Measurements from ENCODE around the gene SIRT2. TPM values are rescaled to one million over a fixed set of nuclear protein-coding genes. Genes with fewer than 3 reads are reported as not detected.

SIRT2 gene
- total and polyA plus RNA-seq, 3 experiments from 2014 or later = 33.6 to 51.2 (median 36.5) TPM

- H3K4me1 Mint-ChIP-seq = no peaks in the 10 kb centered on the region
- no peaks in the 10 kb centered on the region for H3K9me3 ChIP-seq (ENCODE audit: low read length)
- H3K27ac ChIP-seq (ENCODE audit: low read depth, low read length) = no peak overlapping the region
- no peaks in the 10 kb centered on the region for H3K27me3 Mint-ChIP-seq
- no peaks in the 10 kb centered on the region for H3K4me1 ChIP-seq (ENCODE audit: insufficient read depth, low read length)
- H3K9me3 Mint-ChIP-seq = no peaks in the 10 kb centered on the region
- peak overlapping the region in 1 of 8 donors; percentile 33 for H3K27ac Mint-ChIP-seq
- POLR2A ChIA-PET = no interaction called here
- H3K27me3 ChIP-seq (ENCODE audit: insufficient read depth, low read length, poor library complexity, severe bottlenecking) = no peaks in the 10 kb centered on the region
- no peaks in the 10 kb centered on the region for H3K36me3 ChIP-seq (ENCODE audit: insufficient read depth, low read length)
- H3K36me3 Mint-ChIP-seq = peaks cover 0 to 21% (median 12%) of the 10 kb centered on the region in 3 donors
- H3K4me3 Mint-ChIP-seq = no peak overlapping the region
- no peak for DNase-seq
- no peak overlapping the region for H3K4me3 ChIP-seq (ENCODE audit: low read length)
- CTCF ChIA-PET = interaction anchor here (2.0 kb wide), 1 partner anchor 12 kb away, joined by 9 read pairs; the partner anchor contains the start of genes MRPS12 and SARS2
These were observed 18.6 kb upstream of the SIRT2 start for GRCh38 chr19:38917921-38918491.

DNA sequence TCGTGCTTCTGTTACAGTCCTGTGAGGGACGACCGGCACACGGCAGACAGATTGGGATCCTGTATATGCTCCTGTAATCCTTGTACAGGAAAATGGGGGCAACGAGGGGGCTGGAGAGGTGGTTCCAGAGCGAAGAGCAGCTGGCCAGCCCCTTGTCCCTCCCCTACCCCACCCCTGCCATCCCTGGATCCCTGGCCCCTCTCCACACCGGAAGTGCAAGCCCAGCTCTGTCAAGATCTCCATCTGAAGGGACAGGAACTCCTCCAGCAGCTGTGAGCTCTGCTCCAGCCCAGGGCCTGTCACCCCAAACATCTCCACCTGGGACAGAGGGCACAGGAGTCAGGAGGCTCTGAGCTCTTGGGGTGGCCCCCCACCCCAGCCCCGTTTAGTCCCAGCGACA is 18.1 kb upstream of the SIRT2 start:
- Histone ChIP-seq H3K27me3 (ENCODE audit: insufficient read depth, low read length, poor library complexity, severe bottlenecking) (no peaks in the 10 kb centered on the region), H3K36me3 (ENCODE audit: insufficient read depth, low read length) (no peaks in the 10 kb centered on the region), H3K27ac (ENCODE audit: low read depth, low read length) (no peak overlapping the region), H3K9me3 (ENCODE audit: low read length) (no peaks in the 10 kb centered on the region), H3K4me1 (ENCODE audit: insufficient read depth, low read length) (no peaks in the 10 kb centered on the region), H3K4me3 (ENCODE audit: low read length) (no peak overlapping the region)
- H3K27ac Mint-ChIP-seq = peak overlapping the region in 1 of 8 donors; percentile 47
- H3K27me3 Mint-ChIP-seq = peaks cover 0 to 2% of the 10 kb centered on the region in 2 donors
- peaks cover 0 to 20% (median 12%) of the 10 kb centered on the region in 3 donors for H3K36me3 Mint-ChIP-seq
- no peaks in the 10 kb centered on the region for H3K9me3 Mint-ChIP-seq
- H3K4me1 Mint-ChIP-seq = no peaks in the 10 kb centered on the region
- no peak overlapping the region for H3K4me3 Mint-ChIP-seq
- ChIA-PET CTCF (no interaction called here), POLR2A (no interaction called here)
- no peak for DNase-seq

GRCh38 chr19:38915329-38916321 is 16.2 kb upstream of the SIRT2 start:
- H3K36me3 Mint-ChIP-seq = peaks cover 0 to 9% (median 1%) of the 10 kb centered on the region in 3 donors
- POLR2A ChIA-PET = interaction anchor here (0.5 kb wide), 1 partner anchor 8 kb away, joined by 4 read pairs; no protein-coding TSS in a partner anchor

DNA sequence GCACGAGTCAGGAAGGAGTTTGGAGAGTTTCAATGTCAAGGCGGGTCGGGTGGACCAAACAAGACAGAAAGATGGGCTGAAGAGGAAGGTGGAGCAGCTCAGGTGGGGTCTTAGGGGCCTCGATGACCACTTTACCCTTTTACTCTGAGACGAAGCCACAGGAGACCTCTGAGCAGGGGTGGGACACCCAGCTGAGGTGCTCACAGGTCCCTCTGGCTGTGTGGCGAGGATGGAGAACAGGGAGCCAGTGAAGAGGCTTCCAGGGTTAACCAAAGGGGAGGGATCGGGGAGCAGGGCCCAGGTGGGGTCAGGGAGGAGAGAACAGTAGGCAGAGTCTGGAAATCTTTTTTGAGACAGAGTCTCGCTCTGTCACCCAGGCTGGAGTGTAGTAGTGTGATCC is 14.5 kb upstream of the SIRT2 start:
- peaks cover 0 to 9% (median 0%) of the 10 kb centered on the region in 3 donors for H3K36me3 Mint-ChIP-seq
- no peaks in the 10 kb centered on the region for H3K9me3 ChIP-seq (ENCODE audit: low read length)
- H3K36me3 ChIP-seq (ENCODE audit: insufficient read depth, low read length) = no peaks in the 10 kb centered on the region
- H3K27ac Mint-ChIP-seq = peak overlapping the region in 1 of 8 donors; percentile 94
- H3K27ac ChIP-seq (ENCODE audit: low read depth, low read length) = no peak overlapping the region
- H3K27me3 ChIP-seq (ENCODE audit: insufficient read depth, low read length, poor library complexity, severe bottlenecking) = no peaks in the 10 kb centered on the region
- H3K4me3 Mint-ChIP-seq = no peak overlapping the region
- no peaks in the 10 kb centered on the region for H3K4me1 ChIP-seq (ENCODE audit: insufficient read depth, low read length)
- peaks cover 0 to 2% of the 10 kb centered on the region in 2 donors for H3K27me3 Mint-ChIP-seq
- ChIA-PET POLR2A (no interaction called here), CTCF (interaction anchor here (1.0 kb wide), 1 partner anchor 13 kb away, joined by 3 read pairs; no protein-coding TSS in a partner anchor)
- no peak overlapping the region for H3K4me3 ChIP-seq (ENCODE audit: low read length)
- H3K4me1 Mint-ChIP-seq = peaks cover 0 to 3% (median 1%) of the 10 kb centered on the region in 3 donors
- no peaks in the 10 kb centered on the region for H3K9me3 Mint-ChIP-seq
- no peak for DNase-seq

More at GRCh38 chr19:38915329-38916321, 16.2 kb upstream of the SIRT2 start:
- H3K36me3 ChIP-seq (ENCODE audit: insufficient read depth, low read length) = no peaks in the 10 kb centered on the region
- H3K9me3 ChIP-seq (ENCODE audit: low read length) = no peaks in the 10 kb centered on the region
- Mint-ChIP-seq H3K9me3 (no peaks in the 10 kb centered on the region), H3K27ac (no peak overlapping the region), H3K4me3 (no peak overlapping the region), H3K4me1 (no peaks in the 10 kb centered on the region), H3K27me3 (peaks cover 0 to 2% of the 10 kb centered on the region in 2 donors)
- H3K27ac ChIP-seq (ENCODE audit: low read depth, low read length) = no peak overlapping the region
- no peak overlapping the region for H3K4me3 ChIP-seq (ENCODE audit: low read length)
- H3K4me1 ChIP-seq (ENCODE audit: insufficient read depth, low read length) = no peaks in the 10 kb centered on the region
- DNase-seq = no peak
- CTCF ChIA-PET = interaction anchor here (1.0 kb wide), 1 partner anchor 12 kb away, joined by 3 read pairs; no protein-coding TSS in a partner anchor
- H3K27me3 ChIP-seq (ENCODE audit: insufficient read depth, low read length, poor library complexity, severe bottlenecking) = no peaks in the 10 kb centered on the region

GRCh38 chr19:38912600-38913514 is 13.4 kb upstream of the SIRT2 start:
- H3K9me3 Mint-ChIP-seq = no peaks in the 10 kb centered on the region
- Histone ChIP-seq H3K27ac (ENCODE audit: low read depth, low read length) (no peak overlapping the region), H3K27me3 (ENCODE audit: insufficient read depth, low read length, poor library complexity, severe bottlenecking) (no peaks in the 10 kb centered on the region), H3K9me3 (ENCODE audit: low read length) (no peaks in the 10 kb centered on the region), H3K36me3 (ENCODE audit: insufficient read depth, low read length) (no peaks in the 10 kb centered on the region), H3K4me3 (ENCODE audit: low read length) (no peak overlapping the region), H3K4me1 (ENCODE audit: insufficient read depth, low read length) (no peaks in the 10 kb centered on the region)
- no peak overlapping the region for H3K4me3 Mint-ChIP-seq
- ChIA-PET POLR2A (interaction anchor here (0.6 kb wide), 1 partner anchor 15 kb away, joined by 3 read pairs; no protein-coding TSS in a partner anchor), CTCF (interaction anchor here (0.6 kb wide), 1 partner anchor 58 kb away, joined by 3 read pairs; no protein-coding TSS in a partner anchor)
- peaks cover 0 to 2% of the 10 kb centered on the region in 2 donors for H3K27me3 Mint-ChIP-seq
- DNase-seq = no peak
- peaks cover 5 to 8% (median 6%) of the 10 kb centered on the region in 3 donors for H3K4me1 Mint-ChIP-seq
- H3K36me3 Mint-ChIP-seq = peaks cover under 1 to 16% (median under 1%) of the 10 kb centered on the region in 3 donors
- no peak overlapping the region for H3K27ac Mint-ChIP-seq

DNA sequence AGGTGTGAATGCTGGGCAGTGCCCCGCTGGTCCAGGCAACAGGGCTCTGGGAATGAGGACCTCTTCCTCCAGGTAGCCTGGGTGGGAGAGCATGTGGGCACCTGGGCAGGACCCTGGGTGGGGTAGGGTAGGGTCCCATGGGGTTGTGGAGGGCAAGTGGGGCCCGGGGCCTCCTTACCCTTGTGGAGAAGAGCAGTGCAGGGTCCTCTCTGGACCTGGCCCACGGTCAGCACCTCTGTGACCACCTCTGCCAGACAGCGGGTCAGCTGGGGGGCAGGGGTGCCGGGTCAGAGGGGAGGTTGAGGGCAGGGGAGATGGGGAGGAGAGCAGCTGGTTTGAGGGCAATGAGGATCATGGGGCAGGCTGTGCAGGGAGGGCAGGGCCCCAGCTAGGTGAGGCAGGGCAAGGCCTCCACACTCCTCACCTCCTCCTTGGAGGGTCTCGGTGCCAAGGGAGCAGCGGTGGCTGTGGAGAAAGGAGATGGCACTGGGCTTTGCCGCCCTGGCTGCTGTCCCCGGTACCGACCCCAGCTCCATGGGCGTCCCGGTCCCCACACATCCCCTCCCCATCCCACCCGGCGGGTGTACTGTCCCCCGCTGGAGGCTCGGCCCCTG is 12.1 kb upstream of the SIRT2 start:
- Histone ChIP-seq H3K9me3 (ENCODE audit: low read length) (no peaks in the 10 kb centered on the region), H3K27me3 (ENCODE audit: insufficient read depth, low read length, poor library complexity, severe bottlenecking) (no peaks in the 10 kb centered on the region), H3K36me3 (ENCODE audit: insufficient read depth, low read length) (no peaks in the 10 kb centered on the region), H3K4me1 (ENCODE audit: insufficient read depth, low read length) (no peaks in the 10 kb centered on the region), H3K27ac (ENCODE audit: low read depth, low read length) (no peak overlapping the region), H3K4me3 (ENCODE audit: low read length) (no peak overlapping the region)
- Mint-ChIP-seq H3K9me3 (no peaks in the 10 kb centered on the region), H3K4me3 (no peak overlapping the region), H3K36me3 (peaks cover 4 to 29% (median 5%) of the 10 kb centered on the region in 3 donors), H3K27me3 (peaks cover 0 to 2% of the 10 kb centered on the region in 2 donors), H3K4me1 (peaks cover 7 to 8% (median 8%) of the 10 kb centered on the region in 3 donors), H3K27ac (peak overlapping the region in 1 of 8 donors; percentile 43)
- DNase-seq = no peak
- ChIA-PET CTCF (interaction anchor here (0.5 kb wide), 1 partner anchor 13 kb away, joined by 3 read pairs; no protein-coding TSS in a partner anchor), POLR2A (interaction anchor here (0.6 kb wide), 1 partner anchor 1588 kb away, joined by 3 read pairs; no protein-coding TSS in a partner anchor)

DNA sequence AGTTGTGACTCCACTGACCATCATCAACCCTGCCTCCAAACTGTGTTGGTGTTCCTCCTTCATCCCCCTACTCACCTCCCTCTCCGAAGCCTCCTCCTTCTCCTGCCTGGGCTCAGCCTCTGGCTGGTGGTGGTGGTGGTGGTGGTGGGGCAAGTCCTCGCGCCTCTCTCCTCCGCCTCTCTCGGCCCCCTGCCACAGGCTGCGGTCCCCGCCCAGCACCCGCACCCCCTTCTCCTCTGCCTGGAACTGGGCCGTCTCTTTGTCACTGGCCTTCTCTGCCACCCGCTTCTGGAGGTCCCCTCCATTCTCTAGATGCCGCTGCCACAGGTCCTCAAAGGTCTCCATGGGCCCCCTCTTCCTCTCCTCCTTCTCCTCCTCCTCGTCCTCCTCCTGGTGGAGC is 11.1 kb upstream of the SIRT2 start:
- Mint-ChIP-seq H3K36me3 (peaks cover 4 to 33% (median 5%) of the 10 kb centered on the region in 3 donors), H3K9me3 (no peaks in the 10 kb centered on the region), H3K27ac (no peak overlapping the region), H3K27me3 (peaks cover 0 to 2% of the 10 kb centered on the region in 2 donors), H3K4me3 (no peak overlapping the region), H3K4me1 (peaks cover 7 to 8% (median 8%) of the 10 kb centered on the region in 3 donors)
- ChIA-PET POLR2A (no interaction called here), CTCF (no interaction called here)
- DNase-seq = no peak
- Histone ChIP-seq H3K4me3 (ENCODE audit: low read length) (no peak overlapping the region), H3K36me3 (ENCODE audit: insufficient read depth, low read length) (peaks cover 3% of the 10 kb centered on the region), H3K27ac (ENCODE audit: low read depth, low read length) (no peak overlapping the region), H3K9me3 (ENCODE audit: low read length) (no peaks in the 10 kb centered on the region), H3K4me1 (ENCODE audit: insufficient read depth, low read length) (no peaks in the 10 kb centered on the region), H3K27me3 (ENCODE audit: insufficient read depth, low read length, poor library complexity, severe bottlenecking) (no peaks in the 10 kb centered on the region)

Measured in CD8-positive, alpha-beta memory T cell (primary cell).